Transverse colon (tissue), 4 donors: ENCODE results near the gene NAA38.

Source experiments
- CTCF ChIP-seq, 5 experiments: fragments of 200-600 bp in 3 of 5; fragments of 450-650 bp in 2 of 5; sonication (generic) in 3 of 5; IDR thresholded peaks; 1 replicate in 2 of 5; 2 replicates in 3 of 5; pipeline ENCODE4 v1.5.1; 2016 to 2017; ENCODE audit warnings: antibody characterized with exemption in 5 of 5, inconsistent platforms in 3 of 5, mild to moderate bottlenecking in 2 of 5, moderate library complexity in 1 of 5
- POLR2A ChIP-seq: fragments of 450-650 bp; IDR thresholded peaks from one replicate; pipeline ENCODE4 v1.6.1; 2016; ENCODE audit warnings: antibody characterized with exemption, mild to moderate bottlenecking, moderate library complexity
- POLR2AphosphoS5 ChIP-seq, 3 donors: sonication (generic); formaldehyde crosslinking; IDR thresholded peaks; one replicate each; pipeline ENCODE4 v1.6.1; 2016; ENCODE audit warnings: antibody characterized with exemption in 3 of 3

- TF ChIP-seq POLR2A (no peak), CTCF (IDR thresholded peaks at IDR 0.05) (no peak), POLR2AphosphoS5 (IDR thresholded peaks at IDR 0.05) (no peak)
These were observed 48.1 kb downstream of the NAA38 start for GRCh38 chr17:7809086-7809790.
